ENCODE measurements around the gene ITFG1.

GRCh38 chr16:47136099-47136842 is 324.6 kb downstream of the ITFG1 start:
- TF ChIP-seq CAMTA2 (CRISPR knock-in tag; conservative IDR thresholded peaks at IDR 0.05): no peak
- TF ChIP-seq ZBTB8A (IDR thresholded peaks at IDR 0.05; ENCODE audit: partially characterized antibody): no peak
- no peak for TF ChIP-seq KAT2B (IDR thresholded peaks at IDR 0.05; ENCODE audit: low read depth, low read length)
- TF ChIP-seq NRF1 (conservative IDR thresholded peaks at IDR 0.05 in 1 of 2, IDR thresholded peaks at IDR 0.05 in 1 of 2): no peak
- TF ChIP-seq THAP12 (CRISPR knock-in tag; IDR thresholded peaks at IDR 0.05): no peak
